ENCODE results near the gene DNAJC30.

The DNAJC30 gene

DNA sequence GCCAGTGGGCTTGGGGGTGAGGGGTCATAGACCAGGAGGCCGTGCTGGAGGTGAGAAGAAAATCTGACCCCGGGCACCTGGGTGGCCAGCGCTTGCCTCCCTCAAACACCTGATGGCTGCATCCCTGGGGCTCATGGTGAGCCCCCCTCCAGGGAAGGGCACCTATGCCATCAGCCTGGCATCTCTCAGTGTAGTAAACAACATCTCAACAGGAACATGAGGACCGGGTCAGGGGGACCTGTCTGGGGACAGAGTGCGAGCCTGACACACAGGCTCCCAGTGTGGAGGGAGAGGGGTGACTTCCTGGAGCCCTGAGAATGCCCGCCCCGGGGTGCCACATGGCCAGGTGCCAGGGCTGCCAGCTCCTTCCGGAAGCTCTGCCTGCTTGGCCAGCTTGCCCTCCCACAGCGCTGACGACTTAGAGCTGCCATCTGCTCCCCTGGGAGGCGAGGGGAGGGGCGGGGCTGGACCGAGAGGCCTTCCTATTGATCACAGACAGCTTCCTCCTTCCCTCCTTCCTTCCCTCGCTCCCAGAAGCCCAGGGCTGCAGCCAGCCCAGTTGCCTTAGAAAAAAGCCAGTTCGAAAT, 23.9 kb upstream of the DNAJC30 start:
- DNase-seq = no peak

DNA sequence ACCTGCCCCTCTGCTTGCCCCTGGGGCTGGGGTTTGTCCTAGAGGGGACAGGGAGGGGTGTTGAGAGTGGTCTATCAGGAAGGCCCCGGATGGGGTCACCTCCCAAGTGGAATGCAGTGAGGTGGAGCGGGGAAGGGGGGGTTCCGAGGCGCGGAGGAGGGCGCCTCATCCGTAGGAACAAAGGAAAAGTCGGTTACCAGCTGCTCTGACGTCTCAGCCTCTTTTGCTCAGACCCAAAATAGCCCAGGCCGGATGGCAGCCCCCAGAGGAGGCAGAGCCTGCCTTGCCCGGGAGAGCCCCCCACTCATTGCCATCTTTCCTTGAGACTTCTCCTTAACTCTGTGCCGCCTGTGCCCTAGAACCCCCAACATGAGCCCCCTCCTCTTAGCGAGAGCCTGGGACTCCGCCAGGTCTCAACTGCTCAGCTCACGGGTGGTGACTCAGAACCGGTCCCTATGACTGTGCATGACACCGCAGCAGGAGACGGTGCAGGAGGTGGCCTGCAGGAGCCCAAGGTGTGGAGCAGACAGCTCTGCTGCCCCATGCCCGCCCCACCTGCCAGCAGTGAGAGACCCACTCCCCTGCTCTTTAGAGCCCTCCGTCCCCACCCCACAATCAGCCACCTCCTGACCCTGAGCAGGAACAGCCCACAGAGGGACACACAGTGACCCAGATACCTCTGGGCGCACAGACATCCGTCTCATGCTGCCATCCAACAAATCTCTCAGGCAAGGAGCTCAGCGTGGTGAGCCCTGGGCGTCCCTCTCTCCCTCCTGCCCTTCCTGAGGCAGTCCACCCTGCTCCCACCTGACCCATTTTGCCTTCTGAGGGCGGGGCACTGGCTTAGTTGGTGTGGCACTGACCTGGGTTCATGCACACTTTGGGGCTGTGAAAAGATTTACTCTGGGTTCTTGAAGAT, 23.1 kb upstream of the DNAJC30 start:
- DNase-seq = no peak

DNA sequence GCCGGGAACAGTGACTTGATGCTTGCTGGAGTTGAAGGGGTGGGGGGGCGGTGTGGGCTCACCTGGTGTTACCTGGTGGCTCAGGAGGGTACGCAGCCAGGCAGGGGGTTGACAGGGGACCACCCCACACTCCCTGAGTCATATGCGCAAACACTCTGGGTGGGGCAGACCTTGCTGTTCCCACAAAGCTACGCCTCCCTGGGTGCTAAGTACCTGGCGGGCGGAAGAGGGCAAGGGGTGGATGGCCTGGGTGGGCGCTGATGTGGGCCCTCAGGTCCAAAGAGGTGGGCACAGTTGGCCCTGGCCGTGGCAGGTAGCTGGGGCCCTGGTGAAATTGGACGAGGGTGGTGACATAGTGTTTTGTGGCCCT, 22.3 kb upstream of the DNAJC30 start:
- DNase-seq = no peak

DNA sequence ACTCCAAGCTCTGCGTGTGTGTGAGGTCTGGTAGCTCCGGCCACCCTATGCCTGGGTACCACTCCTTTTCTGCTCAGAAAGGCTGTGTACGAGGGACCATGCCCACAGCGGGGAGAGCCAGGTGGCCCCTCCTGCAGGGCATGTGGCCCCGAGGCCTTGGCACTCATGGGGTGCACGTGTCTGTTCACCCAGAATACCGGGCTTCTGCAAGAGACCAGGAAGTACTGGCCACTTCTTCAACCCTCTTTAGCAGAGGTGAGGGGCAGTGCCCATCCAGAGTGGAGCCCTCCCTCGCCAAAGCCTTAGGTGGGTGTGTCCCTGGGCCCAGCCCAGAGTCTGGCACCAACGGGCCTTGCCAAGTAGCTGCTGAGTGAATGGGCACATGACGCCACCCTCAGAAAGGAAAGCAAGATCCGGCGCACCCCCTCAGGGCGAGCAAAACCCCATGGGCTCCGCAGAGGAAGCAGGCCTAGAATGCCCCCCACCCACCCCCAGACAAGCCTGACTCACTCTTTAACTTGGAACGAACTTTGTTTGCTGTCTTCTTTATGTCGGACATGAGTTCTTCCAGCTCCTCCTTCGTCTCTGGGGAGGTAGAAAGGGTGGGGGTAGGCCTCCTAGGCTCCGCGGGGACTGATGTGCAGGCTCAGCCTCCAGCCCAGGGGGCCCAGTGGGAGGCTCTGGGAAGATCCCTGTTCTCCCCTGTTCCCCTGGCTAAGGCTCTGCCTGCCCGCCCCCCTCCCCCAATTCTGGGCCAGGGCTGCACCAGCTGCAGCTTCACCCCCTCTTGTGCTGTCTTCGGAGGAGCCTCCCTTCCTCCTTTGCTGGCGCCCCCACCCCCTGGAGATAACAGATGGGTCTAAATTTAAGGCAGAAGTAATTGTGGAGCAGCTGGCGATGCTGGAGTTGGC, 21.6 kb upstream of the DNAJC30 start:
- no peak for DNase-seq

DNA sequence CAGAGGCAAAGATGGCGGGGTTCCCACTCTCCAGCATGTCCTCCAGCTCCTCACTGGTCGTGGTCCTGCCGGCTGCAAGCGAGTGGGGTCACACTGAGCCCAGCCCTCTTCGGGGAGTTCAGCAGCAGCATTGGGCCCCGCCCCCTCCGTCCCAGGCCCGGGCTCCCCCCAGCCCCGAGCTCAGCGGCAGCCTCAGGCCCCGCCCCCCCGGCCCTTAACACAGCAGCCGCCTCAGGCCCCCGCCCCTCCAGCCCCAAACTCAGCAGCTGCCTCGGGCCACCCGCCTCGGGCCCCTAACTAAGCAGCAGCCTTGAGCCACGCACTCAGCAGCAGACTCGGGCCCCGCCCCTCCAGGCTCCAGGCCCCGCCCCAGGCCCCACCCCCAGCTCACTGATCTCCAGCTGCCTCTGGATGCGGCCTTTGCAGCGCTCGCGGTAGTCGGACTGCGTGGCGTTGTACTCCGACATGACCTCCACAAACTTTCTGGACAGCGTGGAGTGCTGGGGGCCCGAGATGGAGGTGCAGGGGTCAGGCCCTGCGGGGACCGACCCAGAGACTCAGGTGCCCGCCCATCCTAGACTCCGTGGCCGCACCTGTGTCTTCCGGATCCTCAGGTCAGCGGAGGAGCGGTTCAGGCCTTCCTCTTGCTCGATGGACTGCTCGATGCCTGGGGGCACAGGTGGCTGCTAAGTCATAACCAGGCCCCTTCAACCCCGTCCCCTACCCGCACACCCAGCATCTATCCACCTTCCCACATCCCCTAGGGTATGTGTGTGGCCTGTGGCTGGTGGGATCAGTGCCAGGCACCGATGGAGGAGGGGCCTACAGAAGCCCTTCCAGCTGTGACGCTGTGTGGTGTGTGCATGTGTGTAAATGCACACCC, 20.7 kb upstream of the DNAJC30 start:
- no peak for DNase-seq

DNA sequence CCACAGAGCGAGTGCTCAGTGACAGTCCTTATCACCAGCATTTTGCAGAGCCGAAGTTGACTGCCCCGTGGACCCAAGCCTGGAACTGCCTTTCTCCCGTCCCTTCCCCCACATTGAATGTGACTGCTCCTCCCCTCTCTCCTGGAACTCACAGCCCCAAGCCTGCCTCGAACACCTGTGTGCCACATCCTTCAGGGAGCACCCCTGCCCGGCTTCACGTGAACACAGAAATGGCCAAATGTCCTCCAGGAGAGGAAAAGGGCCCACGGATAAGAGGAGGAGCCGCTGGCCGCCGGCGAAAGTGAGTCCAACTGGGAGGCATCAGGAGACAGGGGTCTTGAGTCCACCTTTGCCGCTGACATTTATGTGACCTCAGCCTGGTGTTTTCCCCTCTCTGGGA, 20.0 kb upstream of the DNAJC30 start:
- DNase-seq = no peak

DNA sequence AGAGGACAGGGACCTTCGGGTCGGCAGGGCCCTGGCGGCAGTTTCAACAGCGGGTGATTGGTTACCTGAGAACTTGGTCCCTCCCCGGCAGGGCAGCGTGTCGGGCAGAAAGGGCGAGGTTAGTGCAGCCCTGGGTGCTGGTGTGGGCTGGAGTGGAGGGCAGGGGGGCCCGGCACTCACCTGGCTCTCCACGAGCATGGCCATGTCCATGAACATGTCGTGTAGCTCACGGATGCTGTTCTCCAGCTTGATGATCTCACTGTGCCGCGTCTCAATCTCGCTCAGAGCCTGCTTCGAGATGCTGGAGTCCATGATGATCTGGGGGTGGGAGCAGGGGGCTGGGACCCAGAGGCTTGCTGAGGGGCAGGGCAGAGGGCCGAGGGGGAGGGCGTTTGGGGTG, 19.4 kb upstream of the DNAJC30 start:
- DNase-seq = no peak

DNA sequence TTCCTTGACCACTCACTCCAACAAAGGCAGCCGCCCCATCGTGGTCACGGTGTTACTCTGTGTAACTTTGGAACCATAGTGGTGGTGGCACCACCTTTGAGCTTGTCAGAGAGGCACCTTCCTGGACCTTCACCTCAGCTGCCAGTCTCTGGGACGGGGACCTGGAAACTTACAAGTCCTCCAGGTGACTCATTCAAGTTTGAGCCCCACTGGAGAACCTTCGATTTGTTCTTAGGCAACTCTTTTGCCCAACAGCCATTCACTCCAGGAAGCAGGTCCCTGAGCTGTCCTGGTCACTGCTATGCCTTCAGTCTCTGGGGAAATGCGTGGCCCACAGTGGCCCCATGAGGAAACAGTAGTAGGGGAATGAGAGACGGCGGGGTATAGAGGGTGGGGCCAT, 19.0 kb upstream of the DNAJC30 start:
- DNase-seq = no peak

DNA sequence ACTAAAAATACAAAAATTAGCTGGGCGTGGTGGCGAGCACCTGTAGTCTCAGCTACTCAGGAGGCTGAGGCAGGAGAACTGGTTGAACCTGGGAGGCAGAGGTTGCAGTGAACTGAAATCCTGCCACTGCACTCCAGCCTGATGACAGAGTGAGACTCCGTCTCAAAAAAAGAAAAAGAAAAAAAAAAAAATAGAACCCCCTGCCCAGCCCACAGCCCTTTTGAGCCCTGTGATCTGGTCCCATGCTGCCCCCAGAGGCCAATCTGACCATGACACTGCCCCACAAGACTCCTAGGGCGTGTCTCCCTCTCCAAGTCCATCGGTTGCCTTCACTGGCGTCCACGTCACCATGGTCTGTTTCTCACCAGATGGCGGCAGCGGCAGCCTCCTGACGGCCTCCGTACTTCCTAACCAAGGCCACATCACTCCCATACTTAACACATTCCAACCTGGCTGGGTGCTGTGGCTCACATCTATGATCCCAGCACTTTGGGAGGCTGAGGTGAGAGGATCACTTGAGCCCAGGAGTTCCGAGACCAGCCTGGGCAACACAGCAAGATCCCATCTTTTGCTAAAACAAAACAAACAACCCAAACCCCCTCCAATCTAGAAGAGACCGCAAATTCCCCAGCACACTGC, 18.2 kb upstream of the DNAJC30 start:
- DNase-seq = no peak

DNA sequence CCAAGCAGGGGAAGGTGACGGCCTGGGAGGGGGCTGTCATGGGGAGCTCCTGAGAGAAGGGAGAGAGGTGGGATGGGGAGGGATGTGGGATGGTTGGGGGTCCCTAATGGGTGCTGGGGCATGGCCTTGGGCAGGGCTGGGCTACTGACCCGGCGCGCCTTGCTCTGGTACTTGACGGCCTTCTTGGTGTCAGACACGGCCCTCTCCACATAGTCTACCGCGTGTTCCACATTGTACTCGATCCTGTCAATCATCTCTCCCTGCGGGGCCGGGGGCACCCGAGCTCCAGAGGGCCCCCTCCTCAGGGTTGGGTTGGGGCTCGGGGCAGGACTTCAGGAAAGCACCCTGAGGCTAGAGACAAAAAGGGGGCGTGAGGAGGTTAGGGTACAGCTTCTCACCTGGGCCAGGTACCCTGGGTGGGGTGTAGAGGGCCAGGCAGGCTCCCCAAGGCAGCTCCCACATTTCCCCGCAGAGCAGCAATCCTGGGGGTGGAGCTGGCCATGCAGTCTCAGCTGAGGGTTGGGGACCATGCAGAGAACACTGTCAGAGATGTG, 17.4 kb upstream of the DNAJC30 start:
- DNase-seq = no peak

DNA sequence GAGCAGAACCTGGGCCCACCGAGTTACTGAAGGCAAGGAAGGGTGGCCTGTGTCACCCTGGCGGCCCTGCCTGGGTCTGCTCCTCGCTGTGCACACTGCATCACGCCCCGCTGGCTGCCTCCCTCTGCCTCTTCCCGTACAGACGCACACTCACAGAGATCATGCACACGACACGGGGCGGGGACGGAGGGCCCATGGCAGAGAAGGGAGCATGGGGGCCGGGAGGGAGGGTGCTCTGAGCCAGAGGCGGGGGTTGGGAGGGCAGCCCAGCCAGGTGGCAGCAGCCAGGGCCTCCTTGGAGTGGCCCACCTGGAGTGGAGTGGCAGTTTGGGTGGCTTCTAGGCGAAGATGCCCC, 16.8 kb upstream of the DNAJC30 start:
- no peak for DNase-seq

DNA sequence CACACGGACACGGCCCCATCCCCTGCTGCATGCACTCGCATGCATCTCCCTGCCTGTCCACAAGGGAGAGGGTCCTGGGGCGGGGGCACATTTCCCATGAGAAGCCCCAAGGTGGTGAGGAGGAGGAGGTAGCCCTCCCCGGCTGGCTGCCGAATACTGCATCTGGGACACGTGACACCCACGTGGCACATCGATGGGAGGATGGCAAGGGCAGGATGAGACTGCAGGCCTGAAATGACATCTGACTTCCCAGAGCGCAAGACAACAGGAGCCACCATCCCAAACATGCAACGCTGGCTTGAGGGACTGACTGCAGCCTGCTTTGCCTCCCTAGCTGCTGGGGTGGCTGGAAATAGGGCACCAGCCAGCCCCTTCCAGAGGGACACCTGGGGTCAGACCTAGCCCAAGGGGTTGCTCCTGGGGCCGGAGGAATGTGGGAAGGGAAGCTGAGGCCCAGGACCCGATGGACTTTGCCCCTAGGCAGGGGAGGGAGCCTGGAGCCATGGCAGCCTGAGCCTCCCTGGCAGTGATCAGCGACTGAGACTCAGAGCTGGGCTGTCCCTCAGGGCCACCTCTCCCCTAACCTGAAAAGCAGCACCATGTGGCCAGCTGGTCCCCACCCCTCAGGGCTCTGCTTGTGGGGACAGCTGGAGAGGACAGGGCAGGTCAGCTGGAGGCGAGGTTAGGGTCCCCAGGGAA, 16.3 kb upstream of the DNAJC30 start:
- DNase-seq = no peak

DNA sequence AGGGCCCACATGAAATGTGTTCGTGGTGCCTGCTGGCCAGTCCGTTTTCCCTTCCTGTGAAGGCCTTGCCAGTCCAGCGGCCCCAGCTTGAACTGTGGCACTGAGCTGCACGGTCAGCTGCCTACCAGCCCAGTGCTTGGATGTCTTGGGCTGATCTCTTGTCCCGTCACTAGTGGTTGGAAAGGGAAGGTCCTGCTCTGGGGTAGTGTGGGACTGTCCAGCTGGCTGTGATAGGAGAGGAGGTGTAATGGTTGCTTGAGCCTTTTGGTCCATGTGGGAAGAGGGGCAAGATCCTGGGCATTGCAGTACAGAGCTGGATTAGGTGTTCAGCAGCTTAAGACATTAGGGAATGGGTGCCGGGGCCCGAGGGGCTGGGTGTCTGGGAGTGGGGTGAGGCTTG, 15.2 kb upstream of the DNAJC30 start:
- DNase-seq = no peak

DNA sequence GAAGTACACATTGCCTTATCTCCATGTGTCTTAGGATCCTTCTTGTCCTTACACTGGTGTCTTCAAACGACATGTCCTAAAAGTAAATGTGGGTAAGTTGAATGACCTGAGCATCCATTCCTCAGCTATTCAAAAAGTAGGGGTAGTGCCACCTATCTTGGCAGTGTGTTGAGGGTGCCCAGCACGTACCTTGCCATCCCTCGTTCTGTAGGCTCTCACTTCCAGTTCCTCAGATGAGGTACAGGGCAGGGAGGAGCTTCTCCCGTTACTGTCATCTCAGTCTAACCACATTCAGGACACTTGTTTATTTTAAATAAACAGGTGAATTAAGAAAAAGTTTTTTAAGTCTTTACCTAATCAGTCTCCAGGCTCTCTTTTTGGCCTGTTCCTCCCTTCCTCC, 13.1 kb upstream of the DNAJC30 start:
- DNase-seq = no peak

DNA sequence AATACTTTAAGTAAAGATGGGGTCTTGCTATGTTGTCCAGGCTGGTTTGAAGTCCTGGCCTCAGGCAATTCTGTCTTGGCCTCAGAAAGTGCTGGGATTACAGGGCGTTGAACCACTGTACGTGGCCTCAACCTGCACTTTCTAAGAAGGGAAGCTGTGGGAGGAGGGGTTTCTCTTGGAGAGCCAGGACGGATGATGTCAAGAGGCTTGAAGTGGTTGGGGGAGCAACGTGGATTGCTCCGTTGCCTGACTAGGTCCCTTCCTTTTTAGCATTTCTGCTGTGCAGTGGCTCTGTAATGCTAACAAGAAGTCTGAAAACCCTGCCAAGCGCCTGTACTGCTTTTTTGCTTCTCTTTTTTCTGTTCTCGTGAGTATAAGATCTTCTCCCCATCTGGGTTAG, 7.4 kb upstream of the DNAJC30 start:
- no peak for DNase-seq

DNA sequence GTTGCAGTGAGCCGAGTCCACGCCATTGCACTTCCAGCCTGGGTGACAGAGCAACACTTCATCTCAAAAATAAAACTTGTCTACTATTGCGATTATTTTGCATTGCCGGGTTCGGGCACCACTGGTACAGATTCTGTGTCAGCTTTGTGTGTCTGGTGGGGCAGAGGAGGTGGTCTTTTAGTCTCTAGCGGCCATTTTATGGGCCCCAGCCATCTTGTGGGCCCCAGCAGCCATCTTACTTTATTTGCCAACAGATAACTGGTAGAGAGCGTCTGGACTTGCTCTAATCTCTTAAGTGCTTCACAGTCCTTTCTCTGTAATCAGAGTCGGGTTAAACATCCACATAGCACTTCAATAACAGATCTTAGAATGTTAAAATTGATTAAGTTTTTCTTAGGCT, 5.0 kb upstream of the DNAJC30 start:
- DNase-seq = no peak

DNA sequence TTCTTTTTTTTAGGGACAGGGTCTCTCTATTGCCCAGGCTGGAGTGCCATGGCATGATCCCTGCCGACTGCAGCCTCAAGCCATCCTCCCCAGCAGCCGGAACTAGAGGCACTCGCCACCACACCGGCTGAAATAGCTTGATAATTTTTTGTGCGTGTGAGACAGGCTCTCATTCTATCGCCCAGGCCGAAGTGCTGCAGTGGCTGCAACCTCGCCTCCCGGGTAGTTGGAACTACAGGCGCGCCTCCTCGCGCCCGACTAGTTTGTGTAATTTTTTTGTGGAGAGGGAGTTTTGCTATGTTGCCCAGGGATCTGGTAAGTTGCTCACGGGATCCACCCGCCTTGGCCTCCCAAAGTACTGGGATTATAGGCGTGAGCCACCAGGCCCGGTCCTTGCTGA, 2.1 kb upstream of the DNAJC30 start:
- no peak for DNase-seq

DNA sequence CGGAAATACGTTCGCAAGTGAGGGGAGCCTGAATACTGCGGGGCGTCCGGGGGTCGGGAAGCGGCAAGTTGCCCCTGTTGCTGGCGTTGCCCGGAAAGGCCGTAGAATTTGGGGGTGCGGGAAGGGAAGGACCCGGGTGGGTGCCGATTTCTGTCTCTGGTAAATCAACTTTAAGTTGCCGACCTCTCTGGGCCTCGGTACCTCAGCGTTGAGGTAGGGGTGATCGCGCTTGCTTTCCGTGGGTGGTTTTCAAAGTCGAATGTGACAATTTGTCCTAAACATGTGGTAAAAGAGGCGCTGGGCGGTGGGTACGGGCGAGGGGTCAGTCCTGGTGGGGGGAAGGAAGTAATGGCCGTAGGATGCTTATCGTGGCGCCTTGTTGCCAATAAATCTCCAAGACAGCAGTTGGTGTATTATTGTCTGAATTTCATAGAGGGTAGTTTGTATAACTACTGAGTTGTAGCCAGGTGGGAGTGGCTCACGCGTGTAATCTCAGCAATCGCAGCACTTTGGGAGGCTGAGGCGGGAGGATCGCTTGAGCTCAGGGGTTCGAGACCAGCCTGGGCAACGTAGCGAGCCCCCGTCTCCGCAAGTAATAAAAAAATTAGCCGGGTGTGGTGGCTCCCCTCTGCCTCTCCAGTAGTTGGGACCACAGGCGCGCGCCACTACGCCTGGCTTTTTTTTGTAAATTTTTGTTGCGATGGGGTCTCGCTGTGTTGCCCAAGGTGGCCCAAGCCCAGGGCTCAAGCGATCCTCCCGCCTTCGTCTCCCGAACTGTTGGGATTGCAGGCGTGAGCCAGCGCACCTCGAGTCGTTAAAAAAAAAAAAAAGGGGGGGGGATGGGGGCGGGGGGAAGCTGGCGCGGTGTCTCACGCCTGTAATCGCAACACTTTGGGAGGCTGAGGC, 788 bp upstream of the DNAJC30 start:
- no peak for DNase-seq

DNA sequence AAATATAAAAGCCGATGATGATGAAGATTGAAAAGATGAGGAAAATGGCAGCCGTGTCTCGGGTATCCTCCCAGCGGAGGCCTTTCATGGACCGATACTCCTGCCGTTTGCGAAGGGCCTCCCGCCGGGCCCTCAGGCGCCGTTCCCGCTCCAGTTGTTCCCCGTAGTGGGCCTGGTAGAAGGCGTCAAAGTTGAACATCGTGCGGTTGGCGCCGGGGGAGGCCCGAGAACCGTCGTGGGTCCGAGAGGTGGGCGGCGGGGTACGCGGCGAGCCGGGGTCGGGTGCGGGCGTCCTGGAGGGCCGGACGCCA, 553 bp downstream of the DNAJC30 start:
- no peak for DNase-seq

DNA sequence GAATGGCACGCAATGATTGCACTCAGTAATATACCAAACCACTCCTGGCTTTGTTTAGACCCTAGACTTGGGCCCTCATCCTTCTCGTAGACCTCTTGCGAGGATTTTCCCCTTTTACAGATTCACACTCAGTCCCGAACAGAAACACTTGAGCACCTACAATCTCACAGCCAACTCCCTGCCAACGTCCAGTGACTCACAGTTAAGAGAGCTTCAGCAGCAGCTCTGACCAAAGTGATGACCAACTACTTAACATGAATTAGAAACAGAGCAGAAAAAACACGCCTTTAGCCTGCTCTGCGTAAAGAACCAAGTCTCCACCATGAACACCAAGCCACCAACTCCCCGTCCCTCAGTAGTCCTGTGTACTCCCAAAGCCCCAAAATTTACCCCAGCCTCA, 2.2 kb downstream of the DNAJC30 start:
- no peak for DNase-seq
